HG02852 (cell line): ENCODE data around the gene CNDP1.
A peak's percentile ranks its signal among the peaks of the same experiment; 100 is the strongest.
"Not testable (repeated sequence)": the region's sequence is repeated elsewhere in the genome, so short reads cannot be mapped to it uniquely, and the experiment has no call there.

Experiments used
- ATAC-seq: cut with Tn5 transposase; IDR thresholded peaks from one replicate; pipeline ENCODE4 v1.9.1; 2021; ENCODE audit warnings: mild to moderate bottlenecking, moderate library complexity; ENCODE audit not compliant: unreplicated experiment

CNDP1 gene, protein sequence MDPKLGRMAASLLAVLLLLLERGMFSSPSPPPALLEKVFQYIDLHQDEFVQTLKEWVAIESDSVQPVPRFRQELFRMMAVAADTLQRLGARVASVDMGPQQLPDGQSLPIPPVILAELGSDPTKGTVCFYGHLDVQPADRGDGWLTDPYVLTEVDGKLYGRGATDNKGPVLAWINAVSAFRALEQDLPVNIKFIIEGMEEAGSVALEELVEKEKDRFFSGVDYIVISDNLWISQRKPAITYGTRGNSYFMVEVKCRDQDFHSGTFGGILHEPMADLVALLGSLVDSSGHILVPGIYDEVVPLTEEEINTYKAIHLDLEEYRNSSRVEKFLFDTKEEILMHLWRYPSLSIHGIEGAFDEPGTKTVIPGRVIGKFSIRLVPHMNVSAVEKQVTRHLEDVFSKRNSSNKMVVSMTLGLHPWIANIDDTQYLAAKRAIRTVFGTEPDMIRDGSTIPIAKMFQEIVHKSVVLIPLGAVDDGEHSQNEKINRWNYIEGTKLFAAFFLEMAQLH

DNA sequence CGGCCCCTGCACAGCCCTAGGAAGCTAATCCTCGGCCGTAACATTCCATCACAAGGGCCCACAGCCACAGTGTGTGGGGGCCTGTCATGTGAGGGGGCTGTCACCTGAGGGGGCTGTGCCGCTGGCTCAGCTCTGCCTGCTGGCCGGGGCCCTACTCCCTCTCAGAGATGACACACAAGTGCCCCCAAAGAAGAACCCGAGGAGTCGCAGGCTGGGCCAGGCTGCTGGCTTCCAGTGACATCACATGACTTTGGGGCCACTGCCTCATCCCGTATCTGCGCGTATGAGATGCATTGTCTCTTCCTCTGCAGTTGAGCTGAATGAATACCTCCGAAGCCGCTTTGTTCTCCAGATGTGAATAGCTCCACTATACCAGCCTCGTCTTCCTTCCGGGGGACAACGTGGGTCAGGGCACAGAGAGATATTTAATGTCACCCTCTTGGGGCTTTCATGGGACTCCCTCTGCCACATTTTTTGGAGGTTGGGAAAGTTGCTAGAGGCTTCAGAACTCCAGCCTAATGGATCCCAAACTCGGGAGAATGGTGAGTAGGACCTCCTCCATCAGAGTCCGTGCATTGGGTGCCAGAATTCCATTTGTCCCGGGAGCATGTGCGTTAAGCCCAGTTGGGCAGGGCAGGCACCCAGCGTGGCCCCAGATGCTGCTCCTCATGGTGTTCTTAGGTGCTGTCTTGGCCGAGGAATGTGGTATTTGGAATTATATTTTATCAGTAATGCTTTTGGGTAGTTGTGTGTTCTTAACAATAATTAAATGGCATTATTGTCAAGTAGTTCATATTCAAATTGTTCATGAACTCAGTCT is at the start of gene CNDP1:
Gene CNDP1, plus strand, starts transcription at position 351 of the 820 bp plus-strand sequence. Its CDS starts 168 bp downstream, at position 519.
- no peak for ATAC-seq

DNA sequence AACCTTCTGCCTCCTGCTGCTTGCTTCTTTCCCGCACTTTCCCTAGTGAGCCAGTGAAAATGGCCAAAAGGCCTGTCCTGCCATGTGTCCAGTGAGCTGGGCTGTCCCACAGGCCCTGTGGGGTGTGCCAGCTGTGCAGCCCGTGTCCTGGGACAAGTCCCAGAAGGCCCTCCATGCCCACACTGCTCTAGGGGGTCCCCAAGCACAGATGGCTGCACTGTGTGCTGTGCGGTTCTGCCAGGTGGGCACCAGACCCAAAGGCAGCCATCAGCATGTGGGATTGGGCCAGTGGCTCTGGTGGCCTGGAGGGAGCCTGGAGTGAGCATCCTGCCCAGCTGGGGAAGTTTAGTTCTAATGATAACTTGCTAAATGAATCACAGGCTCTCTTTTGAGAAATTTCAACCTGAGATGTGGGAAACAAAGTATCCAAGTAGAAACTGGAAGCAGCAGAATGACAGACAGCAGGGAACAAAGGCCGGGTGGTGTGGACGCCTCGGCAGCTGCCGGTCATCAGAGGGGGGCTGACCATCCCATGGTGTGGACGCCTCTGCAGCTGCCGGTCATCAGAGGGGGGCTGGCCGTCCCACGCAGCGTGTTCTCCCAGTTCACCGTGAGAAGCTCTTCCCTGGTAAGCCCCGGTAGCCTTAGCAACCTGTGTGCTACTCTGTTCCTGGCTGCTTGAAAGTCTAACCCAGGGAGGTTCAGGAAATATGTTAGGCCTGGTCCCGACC is 48.0 kb upstream of the CNDP1 start:
- ATAC-seq: no peak

DNA sequence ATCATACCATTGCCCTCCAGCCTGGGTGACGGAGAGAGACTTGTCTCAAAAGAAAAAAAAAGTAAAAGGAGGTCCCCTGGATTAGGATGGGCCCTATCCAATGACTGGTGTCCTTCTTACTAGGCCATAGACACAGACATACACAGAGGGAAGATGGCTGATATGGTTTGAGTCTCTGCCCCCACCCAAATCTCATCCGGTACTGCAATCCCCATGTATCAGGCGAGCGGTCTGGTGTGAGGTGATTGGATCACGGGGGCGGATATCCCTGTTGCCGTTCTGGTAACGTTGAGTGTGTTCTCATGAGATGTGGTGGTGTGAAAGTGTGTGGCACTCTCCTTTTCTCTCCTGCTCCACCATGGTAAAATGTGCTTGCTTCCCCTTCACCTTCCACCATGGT is 45.9 kb upstream of the CNDP1 start:
- ATAC-seq: no peak

DNA sequence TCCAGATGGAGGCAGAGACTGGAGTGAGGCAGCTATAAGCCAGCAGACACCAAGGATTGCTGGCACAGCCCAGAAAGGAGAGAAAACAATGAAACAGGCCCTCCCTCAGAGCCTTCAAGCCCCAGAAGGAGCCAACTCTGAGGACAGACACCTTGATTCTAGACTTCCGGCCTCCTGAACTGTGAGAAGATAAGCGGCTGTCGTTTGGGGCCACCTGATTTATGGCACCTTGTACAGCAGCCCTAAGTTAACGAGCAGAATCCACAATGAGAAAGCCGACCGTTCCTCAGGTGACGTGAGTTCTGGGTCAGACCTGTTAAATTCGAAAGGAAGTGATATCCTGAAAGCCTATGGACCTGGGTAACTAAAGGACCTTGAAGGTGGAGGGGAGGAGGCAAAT is 45.4 kb upstream of the CNDP1 start:
- no peak for ATAC-seq

DNA sequence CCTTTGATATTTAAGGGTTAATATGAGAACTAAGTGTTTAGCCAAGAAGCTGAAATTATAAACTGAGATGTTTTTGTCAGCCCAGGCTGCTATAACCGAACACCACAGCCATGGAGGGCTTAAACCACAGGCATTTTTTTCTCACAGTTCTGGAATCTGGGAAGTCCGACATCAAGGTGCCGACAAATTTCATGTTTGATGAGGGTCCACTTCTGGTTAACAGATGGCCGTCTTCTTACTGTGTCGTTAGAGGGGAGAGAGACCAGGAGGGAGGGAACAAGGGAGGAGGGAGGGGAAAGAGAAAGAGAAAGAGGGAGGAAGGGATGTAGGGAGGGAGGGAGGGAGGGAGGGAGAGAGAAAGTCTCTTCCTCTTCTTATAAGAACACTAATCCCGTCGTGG is 44.6 kb upstream of the CNDP1 start:
- no peak for ATAC-seq

DNA sequence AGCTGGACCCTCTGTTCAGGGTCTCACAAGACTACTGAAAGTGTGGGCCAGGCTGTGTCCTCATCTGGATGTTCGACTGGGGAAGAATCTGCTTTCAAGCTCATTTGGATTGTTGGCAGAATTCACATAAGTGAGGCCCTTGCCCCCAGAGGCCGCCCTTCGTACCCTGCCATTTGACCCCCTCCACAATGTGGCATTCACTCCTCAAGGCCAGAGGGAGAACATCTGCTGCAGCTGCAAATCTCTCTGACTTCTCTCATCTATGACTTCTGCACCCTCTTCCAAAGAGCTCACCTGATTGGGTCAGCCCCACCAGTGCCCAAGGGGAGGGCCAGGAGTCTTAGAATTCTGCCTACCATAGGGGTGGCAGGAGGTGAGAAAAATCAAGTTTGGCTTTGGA is 42.0 kb upstream of the CNDP1 start:
- ATAC-seq: no peak

DNA sequence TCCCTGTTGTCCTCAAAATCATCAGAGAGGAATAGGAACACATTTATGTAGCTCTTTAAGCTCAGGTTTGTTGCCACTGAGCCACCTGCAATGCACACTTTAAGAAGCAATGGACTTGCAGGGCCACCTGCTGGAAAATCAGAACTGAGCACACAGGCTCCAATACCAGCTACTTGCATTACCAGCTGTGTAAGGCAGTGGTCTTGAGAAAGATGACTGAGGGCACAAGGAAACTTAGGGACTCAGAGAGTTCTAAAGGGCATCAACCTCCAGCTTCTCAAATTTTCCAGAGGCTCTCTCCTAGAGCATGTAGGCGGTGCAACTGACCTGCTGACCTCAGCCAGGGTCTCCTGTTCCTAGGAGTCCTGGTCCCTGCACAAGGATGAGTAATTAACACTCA is 40.6 kb upstream of the CNDP1 start:
- no peak for ATAC-seq

DNA sequence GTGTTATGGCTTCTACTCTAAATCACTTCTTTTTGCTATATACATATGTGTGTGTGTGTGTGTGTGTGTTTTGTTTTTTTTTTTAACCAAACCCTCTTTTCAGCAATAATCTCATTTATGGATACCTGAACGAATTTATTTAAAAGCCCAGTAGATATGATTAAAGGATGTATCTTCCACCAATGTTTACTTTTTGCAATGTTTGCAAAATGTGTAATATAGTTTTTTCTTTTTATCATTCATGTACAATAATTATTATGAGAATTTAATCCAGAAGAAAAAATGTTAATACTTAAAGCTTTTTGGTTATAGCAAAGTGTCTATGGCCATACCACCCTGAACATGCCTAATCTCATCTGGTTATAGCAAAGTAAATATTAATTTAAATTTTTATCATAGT is 39.8 kb upstream of the CNDP1 start:
- ATAC-seq: no peak

DNA sequence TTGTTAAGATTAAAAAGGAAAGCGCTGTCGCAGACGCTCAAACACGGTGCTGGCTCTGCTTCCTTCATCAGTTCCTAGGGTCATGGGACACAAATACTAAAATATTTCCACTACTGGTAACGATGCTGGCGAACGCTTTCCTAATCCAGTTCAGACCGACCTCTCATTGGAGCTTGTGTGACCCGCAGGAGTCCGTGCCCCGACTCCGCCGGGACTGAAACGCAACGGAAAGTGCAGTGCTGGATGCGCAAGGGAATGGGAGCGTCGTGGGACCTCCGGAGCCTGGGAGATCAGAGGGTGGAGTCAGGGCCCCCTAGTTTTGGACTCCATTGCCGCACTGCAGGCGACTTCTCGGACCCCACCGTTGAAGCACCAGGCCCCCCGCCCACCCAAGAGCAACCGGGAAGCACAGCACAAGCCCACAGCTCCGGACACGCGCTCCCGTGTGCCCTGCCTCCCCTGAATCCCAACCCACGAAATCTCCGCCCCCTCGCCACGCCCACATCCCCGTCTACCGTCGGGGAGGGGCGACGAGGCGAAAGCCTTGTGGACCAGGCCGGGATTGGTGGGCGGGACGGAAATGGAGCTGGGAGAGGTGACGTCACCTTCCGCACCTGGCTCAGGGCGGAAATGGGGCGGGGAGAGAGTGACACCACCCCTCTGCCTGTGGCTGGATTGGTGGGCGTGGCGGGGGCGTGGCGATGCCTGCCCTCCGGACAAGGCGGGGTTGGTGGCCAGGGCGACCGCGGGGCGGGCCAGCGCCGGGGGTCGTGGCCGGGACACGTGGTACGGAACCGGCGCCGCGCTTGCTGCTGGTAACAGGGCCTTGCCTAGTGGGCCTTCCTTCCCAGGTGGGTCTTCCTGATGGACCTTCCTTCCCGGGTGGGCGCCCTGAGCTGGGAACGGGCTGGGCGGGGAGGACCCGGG is 38.5 kb upstream of the CNDP1 start, which contains the start of gene CNDP2:
Gene CNDP2, plus strand, starts transcription at position 783 of the 927 bp plus-strand sequence. CDS start 3,611 bp downstream, outside the sequence.
- ATAC-seq: peak; percentile 76

DNA sequence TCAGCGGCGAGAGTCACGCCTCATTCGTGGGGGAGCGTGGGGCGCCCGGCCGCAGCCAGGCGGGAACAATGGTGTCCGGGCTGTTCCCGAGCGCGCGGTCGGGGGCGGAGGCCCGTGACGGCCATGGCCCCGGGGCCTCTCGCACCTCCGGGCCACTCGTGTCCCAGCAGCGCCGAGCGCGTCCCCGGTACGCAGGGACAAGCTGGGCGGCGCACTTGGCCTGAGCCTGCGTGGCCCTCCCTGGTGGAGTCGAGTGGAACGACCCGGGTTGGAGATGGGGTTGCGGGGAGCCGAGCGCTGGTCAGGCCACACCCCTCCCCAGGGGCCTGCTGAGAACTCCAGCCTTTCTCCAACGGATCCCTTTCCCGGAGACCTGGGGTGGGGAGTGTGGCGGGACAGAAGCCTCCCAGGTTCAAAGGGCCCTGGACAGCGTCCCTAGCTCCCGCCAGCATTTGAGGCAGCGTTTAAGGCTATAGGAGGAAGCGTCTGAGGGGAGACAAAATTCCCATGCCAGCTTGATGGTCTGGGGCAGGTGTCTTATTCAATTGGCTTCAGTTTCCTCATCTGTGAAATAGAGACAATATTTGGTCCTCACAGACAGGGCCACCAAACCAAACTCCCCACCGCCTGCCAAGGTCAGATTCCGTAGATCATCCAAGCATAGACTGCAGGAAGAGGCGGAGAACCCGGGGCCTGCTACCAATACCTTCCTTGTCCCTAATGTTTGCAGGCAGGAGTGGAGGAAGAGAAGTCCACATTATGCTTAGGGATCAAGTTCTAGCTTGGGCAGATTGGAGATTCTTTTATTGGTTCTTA is 37.6 kb upstream of the CNDP1 start:
- peak; percentile 29 for ATAC-seq

DNA sequence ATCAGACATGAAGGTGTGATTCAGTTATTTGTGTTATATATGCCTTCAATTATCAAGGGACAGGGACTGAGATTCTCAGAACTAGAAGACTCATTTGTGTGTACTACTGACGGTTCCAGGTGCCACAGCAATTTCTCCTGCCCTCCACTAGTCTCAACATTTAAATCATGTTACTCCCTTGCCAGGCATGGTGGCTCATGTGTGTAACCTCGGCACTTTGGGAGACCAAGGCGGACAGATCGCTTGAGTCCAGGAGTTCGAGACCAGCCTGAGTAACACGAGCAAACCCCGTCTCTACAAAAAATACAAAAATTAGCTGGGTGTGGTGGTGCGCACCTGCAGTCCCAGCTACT is 37.0 kb upstream of the CNDP1 start:
- no peak for ATAC-seq

DNA sequence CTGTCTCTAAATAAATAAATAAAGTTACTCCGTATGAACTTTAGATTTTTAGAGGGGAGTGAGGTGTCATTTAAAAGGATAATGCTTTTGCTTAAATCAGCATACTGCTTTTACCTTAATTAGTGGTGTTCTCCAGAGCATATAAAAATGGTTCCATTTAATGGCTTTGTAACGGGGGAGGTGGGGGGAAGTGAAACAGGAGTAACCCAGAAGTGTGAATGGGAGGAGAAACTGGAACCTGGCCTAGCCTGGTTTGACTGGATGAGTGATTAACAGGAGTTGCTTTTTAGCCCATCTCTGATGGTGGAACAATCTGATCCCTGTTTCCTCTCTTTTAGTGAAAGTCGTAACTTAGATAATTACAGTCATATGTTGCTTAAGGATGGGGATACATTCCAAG is 36.5 kb upstream of the CNDP1 start:
- ATAC-seq: no peak

DNA sequence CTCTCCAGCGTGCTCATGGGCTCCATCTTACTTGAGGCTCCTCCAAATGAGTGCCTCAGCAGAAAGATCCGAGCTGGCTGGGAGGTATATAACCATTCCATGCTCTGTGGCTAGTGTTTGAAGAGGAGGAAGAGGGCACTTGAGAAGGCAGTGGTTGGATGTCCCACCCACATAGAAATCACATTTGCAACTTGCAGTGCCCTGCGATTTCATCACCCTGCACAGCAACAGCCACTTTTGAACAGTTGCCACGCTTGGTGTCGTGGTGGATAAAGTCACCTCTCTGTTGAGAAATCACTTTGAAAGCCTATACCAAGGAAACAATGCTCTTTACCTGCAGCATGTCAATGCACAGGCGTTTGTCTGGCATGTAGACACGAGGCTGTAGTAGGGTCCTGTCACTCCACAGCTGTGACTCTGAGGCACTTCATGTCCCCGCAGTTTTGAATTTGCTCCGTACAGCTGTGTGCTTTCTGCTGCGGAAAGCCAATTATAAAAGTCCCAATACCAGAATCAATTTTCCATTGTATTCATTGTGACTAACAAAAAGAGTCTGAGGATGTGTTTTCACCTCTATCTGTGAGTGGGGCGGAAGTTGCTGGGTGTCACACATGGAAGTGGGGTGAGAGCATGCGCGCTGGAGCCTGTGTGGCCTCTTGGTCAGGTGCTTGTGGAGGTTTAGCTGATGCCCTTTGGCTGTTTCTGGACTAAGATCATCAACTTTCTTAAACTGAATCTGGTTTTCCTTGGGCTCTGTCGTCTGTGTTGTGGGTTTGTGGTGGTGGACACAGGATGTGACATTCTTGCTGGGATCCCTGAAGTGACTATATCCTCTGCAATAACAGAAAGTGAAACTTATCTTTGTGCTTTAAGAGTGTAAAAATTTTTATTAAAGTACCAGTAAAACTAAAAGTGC is 35.3 kb upstream of the CNDP1 start:
- ATAC-seq: peak; percentile 33

DNA sequence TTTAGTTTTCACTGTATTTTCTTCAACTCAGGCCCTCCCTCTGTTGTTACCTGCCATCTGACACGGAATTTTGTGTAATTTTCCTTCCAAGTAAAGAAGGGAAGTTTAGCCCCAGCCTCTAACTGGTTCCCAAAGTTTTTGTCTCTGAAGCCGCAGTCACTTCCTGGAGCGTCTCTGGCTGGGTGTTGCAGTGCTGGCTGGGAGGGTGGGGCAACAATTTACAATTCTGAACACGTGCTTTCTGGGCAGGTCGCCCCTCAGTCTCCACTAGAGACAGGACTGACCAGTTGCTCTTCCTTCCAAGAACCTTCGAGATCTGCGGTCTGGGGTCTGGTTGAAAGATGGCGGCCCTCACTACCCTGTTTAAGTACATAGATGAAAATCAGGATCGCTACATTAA is 34.7 kb upstream of the CNDP1 start:
- peak; percentile 33 for ATAC-seq

DNA sequence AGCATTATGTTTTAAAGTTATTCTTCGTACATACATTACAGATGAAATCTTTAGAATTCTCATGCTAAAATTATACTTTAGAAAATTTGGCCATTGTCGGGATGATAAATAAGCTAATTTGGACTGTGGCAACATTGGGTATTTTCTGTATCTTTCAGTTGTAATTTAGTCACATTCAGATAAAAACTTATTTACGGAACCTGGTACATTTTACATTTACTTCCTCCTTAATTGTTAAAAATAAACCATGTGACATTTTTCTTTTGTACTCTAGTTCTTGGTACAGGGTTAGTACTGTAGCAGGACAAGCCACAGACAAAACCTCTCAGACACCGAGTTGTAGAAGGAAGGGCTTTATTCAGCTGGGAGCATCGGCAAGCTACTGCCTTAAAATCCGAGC is 33.9 kb upstream of the CNDP1 start:
- ATAC-seq: no peak

DNA sequence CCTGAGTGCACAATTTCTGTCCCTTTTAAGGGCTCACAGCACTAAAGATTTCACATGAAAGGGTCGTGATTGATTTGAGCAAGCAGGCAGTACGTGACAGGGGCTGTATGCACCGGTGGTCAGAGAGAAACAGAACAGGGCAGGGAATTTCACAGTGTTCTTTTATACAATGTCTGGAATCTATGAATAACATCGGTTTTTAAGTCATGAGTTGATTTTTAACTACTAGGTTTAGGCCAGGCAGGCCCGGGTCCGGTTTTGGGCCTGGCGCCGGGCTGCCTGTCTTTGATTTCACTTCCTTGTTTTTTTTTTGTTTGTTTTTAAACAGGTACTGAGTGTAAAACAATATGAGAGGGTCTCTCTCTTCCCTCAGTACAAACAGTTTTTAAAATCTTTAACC is 33.5 kb upstream of the CNDP1 start:
- ATAC-seq: not testable (repeated sequence)

DNA sequence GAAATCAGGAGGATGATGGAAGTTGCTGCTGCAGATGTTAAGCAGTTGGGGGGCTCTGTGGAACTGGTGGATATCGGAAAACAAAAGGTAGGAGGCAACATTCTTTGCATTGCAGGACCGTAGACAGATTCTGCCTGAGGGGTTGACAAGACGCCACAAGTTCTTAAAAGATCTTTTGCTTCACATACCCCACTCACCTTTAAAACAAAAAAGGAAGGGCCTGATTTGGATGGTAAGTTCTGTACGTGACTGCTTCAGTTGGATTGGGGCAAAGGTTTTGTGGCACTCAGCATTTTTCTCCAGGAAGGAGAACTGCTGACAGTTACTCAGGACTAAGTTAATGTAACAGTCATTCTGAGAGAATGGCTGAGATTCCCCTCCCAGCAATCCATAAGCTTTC is 32.9 kb upstream of the CNDP1 start:
- ATAC-seq: no peak

DNA sequence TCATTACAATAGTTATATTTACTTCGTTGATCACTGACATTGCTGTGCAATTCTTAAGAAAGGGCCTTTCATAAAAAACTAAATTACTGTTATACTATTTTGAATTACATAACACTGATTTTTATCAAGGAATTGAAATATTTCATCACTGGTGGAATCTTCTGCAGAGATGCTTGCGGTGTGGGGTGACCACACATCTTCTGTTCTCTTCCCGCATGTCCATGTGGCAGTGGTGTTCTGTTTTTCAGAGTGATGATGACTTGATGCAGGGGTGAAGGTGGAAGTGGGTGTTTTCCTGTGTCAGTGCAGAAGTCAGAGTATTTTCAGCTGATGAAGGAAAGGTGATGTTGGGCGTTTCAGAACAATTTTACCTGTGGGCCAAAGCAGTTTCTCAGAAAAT is 31.2 kb upstream of the CNDP1 start:
- ATAC-seq: no peak
